LHCN-M2 (cell line): ENCODE measurements around the gene UNK. TPM values are rescaled to one million over a fixed set of nuclear protein-coding genes. Genes with fewer than 3 reads are reported as not detected.

Experiments used
- DNase-seq: peaks from one replicate; pipeline ENCODE4 v3.0.0-alpha.2; 2012; ENCODE audit warnings: low read depth
- total RNA-seq: library from RNA; depleted of rRNA; stranded (reverse); fragments of >200 nt; gene quantifications from 2 replicates; pipeline ENCODE4 v1.2.3, GENCODE V29; 2014

UNK gene
- total RNA-seq, 1 experiment from 2014 or later: 18.8 TPM

DNA sequence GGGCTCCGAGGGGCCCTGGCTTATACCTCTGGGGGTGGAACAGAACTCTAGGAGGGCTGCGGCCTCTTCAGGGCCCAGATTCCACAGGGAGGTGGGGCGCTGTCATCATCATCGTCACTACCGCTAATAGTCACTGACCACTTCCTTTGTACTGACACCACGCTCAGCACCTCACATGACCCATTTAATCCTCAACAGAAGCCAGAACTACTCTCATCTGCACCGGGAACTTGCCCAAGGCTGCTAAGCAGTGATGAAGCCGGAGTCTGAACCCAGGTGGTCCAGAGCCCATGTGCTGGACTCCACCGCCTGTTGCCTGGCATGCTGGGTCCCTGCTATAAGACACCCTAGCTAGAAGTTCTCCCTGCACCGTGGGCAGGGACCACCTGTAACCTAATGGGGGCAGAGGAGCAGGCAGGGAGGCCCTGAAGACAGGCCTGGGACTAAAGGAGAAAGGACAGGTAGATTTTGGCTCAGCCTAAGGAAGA, 47.6 kb downstream of the UNK start:
- peak; percentile 85 for DNase-seq

DNA sequence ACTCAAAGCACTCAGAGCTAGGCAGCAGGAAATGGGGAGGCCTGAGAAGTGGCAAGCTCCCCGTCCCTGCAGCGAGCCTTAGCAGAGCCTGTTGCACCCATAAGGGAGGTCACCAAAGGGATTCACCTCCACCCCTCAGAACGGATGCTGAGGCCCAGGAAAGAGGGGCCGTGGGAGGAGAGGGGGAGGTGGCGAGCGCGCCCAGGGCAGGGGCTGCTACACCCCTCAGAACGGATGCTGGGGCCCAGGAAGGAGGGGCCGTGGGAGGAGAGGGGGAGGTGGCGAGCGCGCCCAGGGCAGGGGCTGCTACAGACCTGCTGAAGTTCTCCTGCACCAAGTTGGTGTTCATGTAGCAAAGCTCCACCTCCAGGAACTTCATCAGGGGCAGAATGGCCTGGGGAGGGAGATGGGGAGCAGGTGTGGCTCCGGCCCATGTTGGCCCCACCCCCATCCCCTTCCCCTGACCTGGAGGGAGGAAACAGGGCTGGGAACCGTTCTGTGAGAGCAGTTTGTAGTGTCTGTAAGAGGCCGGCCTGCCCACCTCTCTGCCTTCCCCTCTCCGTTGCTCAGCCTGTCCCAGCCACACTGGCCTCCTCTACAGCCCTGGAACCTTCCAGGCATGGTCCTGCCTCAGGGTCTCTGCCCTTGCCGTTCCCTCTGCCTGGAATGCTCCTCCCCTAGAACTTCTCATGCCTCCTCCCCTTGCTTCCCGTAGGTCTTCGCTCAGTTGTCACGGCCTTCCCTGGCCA, 48.2 kb downstream of the UNK start:
- no peak for DNase-seq

- DNase-seq: peak; percentile 82
Measured at GRCh38 chr17:75834279-75834920, 49.8 kb downstream of the UNK start.

DNA sequence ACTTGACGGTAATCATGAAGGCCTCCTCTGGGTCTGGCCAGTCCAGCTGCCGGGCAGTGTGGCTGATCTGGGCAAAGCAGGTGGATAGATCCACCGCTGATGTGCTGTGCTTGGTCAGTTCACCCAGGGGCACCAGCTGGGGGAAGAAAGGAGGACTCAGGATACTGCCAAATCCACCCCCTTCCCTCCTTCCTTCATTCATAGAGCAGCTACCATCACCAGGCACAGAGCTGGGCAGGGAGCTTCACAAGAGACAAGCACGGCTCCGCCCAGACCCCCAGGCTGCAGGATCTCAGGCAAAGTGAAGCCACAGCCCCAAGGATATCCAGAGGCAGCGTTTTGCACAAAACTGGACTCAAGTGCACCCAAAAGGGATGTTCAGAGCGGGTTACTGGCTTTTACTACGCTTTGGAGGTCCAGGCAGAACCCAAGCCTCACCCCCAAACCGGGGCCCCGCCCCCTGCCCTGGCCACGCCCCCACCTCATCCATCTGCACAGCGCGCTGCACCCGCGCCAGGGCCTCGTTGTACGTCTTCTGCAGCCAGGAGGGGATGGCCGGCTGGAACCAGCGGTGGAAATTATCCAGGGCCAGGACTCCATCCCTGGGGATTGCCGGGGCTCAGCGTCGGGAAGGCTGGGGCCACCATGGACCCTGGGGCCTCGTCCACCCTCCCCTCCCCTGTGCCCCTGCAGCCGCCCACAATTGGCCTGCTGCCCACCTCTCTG, 50.5 kb downstream of the UNK start:
- no peak for DNase-seq

GRCh38 chr17:75835654-75835987, 51.0 kb downstream of the UNK start:
- no peak for DNase-seq

DNA sequence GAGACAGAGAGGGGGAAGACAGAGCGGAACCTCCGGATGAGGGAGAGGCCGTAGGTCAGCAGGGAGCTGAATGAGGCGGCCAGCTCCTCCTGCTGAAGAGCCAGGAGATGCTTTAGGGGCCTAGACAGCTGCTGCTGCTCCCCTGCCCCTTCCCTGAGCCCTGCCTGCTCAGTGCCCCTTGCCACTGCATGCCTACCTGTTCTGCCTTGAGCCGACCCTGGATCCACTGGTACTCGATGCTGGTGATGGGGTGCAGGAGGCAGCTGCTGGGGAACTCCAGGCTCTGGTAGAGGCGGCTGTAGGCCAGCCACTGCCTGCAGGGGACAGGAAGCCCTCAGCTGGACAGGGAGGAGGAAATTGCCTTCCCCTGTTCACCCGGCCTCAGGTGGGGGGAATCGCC, 52.0 kb downstream of the UNK start:
- DNase-seq: no peak

DNA sequence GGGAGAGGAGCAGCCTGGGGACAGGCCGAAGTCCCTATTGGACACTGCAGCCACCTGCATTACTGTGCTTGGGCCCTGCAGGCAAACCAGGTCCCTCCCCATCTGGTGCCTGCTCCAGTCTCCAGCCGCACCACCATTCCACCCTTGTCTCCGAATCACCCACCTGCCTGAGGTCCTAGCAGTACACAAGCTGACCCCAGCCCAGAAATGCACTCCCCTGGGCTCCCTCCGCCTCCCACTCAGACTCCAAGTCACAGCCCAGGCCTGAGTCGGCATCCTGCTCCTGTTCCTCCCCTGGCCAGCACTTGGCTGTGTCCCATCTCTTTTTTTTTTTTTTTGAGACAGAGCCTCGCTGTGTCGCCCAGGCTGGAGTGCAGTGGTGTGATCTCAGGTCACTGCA, 53.3 kb downstream of the UNK start:
- DNase-seq: no peak

- DNase-seq: no peak
Measured at GRCh38 chr17:75838410-75838809, 53.8 kb downstream of the UNK start.

DNA sequence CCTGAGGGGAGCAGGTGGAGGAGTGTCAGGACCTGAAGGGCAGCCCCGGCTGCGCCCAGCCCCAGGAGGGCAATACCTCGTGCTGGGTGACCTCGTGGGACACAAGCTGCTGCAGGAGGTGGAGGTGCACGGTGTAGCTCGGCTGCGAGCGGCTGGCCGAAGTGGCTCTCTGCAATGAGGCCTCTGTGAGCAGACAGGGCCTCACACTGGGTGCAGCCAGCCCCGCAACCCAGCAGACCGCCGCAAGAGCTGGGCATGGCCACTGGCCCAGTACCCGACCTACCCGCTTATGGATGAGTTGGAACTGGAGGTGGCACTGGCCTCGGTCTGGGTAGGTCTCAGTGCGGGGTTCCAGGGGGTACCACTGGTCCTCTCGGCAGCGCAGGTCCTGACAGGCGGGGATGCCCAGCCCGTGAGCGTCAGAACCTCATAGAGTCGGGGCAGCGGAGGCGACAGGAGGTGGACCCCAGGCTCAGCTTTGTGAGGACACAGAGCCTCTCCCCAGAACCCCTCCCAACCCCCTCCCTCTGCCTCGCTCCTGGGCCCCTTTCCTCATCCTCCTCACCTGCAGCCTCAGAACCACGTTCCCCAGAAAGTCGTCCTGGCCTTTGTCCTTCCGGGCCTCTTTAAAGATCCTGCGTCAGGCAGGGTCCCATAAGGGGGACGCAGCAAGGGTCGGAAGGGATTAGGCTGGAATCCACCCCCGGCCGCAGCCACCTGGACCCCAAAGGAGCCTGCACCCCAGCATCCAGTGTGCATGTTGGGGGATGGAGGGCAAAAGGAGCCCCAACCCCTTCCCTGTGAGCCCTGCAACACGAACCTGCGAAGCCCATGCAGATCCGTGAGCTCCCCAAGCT, 55.6 kb downstream of the UNK start:
- DNase-seq: no peak

DNA sequence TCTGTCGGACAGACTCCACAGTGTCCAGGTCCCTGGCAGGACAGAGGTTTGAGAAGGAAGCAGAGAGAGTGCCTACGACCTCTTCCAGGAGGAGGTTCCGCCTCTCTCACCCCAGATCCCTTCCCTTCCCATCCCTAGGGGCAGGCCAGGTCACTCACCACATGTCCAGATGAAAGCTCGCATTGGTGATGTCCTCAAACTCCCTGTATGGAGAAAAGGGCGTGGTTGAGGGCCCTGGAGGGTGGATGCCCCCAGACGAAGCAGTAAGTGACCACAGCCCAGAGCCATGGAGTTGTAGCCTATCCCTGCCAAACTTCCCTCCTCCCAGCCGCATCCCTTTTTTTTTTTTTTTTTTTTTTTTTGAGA, 56.2 kb downstream of the UNK start:
- no peak for DNase-seq

DNA sequence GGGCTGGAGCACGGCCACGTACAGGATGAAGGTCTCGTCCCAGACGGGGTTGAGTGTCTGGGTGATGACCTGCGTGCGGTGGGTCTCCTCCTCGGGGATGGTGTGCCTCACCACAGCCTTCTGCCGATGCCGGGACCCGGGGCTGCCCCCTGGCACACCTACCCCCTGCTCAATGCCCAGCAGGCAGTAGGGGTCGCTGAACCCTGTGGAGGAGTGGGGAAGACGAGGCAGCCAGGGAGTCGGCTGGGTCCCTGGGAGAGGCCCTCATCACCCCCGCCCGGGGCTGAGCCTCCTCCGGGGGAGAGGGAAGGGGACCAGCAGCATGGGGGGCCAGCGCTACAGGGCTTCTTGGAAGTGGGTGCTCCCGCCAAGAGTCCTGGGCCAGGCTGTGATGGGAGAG, 57.8 kb downstream of the UNK start:
- DNase-seq: no peak

DNA sequence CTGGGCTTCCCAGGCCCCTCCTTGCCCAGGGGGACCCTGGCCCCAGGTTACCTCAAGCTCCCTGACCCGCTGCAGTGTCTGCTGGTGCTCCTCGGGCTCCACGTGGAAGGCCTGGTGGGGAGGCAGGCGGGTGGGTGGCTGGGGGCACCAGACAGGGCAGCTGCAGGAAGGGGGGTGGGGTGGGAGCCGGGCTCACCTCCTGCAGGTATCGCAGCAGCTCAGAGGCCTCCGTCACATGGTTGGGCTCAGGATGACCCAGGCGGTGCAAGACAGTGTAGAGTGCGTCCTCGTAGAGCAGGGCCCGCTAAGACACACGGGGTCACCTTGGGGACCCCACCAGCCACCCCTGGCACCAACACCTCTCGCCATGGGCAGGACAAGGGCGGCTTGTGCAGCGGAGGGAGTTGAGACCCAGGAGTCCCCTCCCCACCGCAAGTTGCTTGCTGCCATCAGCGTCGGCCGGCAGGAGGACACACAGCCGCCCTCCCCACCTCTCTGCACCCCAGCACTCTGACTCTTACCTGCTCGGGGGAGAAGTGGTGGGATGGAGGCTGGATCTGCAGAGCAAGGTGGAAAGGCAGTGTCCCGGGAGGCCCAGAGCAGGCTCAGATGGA, 58.5 kb downstream of the UNK start:
- DNase-seq: no peak

- no peak for DNase-seq
Measured at GRCh38 chr17:75843577-75844529, 59.2 kb downstream of the UNK start, which contains the start of gene UNC13D. Gene UNC13D, minus strand, starts transcription at chr17:75844404. Its CDS starts 67 bp downstream, at chr17:75844337.

DNA sequence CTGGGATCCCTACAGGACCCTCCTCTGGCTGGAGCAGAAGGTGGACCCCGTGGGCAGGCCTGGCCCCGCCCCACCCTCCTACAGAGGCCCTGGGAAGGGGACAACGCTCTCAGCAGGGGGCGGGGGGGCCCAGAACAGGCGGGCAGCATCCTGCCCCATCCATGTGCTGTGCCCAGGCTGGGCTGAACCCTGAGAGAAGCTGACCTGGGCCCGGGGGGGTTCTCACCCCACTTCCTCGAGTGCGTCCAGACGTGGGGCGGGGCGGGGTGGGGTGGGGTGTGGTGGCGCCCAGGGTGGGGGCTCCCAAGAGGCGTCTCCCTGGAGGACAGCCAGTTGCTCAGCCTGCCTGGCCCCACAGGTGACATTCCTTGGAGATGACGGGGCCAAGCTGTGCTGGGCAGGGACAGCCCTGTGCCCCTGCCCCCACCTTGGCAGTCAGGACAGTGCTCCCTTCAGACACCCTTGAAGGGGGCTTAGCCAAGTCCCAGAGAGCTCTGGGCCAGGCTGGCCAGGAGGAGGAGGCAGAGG, 60.0 kb downstream of the UNK start:
- no peak for DNase-seq

- peak; percentile 54 for DNase-seq
Measured at GRCh38 chr17:75845058-75845711, 60.6 kb downstream of the UNK start.

DNA sequence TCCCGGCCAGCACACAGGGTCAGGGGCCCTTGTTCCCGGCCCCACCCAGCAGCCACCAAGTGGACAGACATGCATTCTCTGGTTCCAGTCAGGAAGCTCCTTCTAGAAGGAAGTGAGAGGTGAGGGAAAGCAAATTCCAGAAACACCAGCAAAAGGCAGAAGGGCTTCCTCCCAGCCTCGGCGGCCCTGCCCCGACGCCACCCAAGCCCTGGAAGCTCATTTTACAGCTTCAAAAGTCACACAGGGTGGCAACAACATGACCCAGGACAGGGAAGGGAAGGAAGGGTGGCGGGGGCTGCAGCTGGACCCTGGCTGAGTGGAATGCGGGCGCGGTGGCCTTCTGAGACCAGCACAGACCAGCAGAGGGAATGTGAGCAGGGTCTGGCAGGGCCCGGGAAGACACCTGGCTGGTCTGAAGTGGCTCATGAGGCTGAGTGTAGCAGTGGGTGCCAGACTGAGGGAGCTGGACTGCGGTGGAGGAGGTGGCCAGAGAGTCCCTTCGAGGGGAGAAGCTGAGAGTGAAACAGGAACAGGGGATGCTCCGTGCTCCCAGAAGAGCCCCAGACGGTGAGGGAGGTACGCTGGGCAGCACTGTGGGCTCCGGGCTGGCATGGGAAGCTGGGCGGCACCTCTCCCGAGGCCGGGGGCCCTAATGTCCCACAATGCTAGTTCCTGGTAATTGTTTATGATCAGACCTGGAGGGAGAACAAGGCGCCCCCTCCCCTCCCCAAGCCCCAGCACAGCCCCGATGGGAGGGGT, 61.5 kb downstream of the UNK start:
- DNase-seq: no peak

DNA sequence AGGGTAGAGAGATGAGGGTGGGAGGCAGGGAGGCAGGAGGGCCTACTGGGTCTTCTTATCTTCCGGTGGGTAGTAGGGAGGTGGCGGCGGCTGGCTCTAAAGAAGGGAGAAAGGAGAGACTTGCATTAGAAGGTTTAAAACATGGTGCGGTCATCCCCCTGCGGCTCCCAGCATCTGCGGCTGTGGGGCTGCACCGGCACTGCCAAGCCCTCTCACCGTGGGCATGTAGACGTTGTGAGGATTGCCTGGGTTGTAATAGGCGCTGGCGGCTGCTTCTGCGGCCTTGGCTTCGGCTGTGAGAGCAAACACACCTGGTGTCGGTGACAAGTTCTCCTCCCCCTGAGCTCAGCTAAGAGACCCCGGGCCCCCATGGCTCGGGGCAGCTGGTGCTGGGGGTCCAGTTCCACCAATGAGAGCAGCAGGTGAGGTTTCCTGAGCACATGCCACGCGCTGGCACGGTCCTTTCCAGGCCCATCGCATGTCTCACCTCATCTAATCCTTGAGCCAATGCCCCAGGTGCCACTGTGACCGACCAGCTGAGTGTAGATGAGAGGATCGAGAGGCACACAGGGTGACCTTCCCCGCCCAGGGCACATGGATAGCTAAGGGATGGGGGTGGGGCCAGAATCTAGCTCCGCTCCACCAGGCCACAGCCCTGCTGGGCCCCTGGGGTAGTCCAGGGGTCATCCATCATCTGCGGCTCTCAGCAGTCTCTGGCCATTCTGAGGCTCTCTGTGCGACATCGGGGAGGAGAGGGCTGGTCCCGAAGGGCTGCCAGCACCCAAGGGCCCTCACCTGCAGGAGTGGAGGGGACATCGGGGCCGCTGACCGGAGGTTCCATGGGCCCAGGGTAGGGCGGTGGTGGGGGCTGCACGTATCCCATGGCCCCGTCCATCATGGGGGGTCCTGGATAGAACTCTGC, 62.3 kb downstream of the UNK start:
- DNase-seq: no peak
